HepG2 (cell line): ENCODE measurements around the gene CPPED1. TPM values are rescaled to one million over a fixed set of nuclear protein-coding genes. Genes with fewer than 3 reads are reported as not detected.
"Not testable (repeated sequence)": the region's sequence is repeated elsewhere in the genome, so short reads cannot be mapped to it uniquely, and the experiment has no call there.

Experiments
- ATAC-seq: fragments of 200-7000 bp; cut with Tn5 transposase; 3 replicates; pipeline ENCODE4 v1.9.1; 2020; ENCODE audit warnings: mild to moderate bottlenecking, moderate library complexity
- BruUV-seq: library from RNA; stranded (reverse); fragments of 400-500 nt; replicated peaks from 2 replicates; lab custom pipeline; 2021; lab: Mats Ljungman, UMichigan
- CTCF ChIA-PET: fragments of 300-600 bp; formaldehyde crosslinking; extraction: SDS; loops from one replicate; lab custom pipeline; 2021; ENCODE audit warnings: low total read pairs, inconsistent platforms, low intra/inter-chr PET ratio; lab: Yijun Ruan, JAX
- POLR2A ChIA-PET: fragments of 350-600 bp; sonication (Branson Sonifier 250); formaldehyde crosslinking; loops from one replicate; lab custom pipeline; 2020; ENCODE audit warnings: antibody characterized with exemption, inconsistent platforms; lab: Yijun Ruan, JAX
- DNase-seq: peaks from one replicate; pipeline ENCODE4 v3.0.0-alpha.2; 2015; ENCODE audit warnings: low spot score
- FAIRE-seq: peaks from 3 replicates; lab custom pipeline; 2011; peaks lifted over from hg19 to GRCh38; lab: Jason Lieb, UNC
- H2AFZ ChIP-seq: one replicate; pipeline ENCODE4 v1.6.1; 2011; ENCODE audit warnings: low read length, inconsistent platforms
- H3K27ac ChIP-seq: fragments of 300-600 bp; 3 replicates; pipeline ENCODE4 v1.8.0; 2011; ENCODE audit warnings: mixed run types, mild to moderate bottlenecking, mixed read lengths, low read length, inconsistent platforms; ENCODE audit not compliant: insufficient read depth; ENCODE audit errors: extremely low read length
- H3K27me3 ChIP-seq, 2 experiments: fragments of 200-600 bp in 1 of 2; 2 replicates in 1 of 2; 3 replicates in 1 of 2; pipeline versions ENCODE4 v1.6.0 to v1.8.0; 2011; ENCODE audit warnings: low read length in 2 of 2, mild to moderate bottlenecking in 2 of 2, moderate library complexity in 2 of 2, inconsistent platforms in 1 of 2; ENCODE audit not compliant: insufficient read depth in 2 of 2, control insufficient read depth in 1 of 2
- H3K36me3 ChIP-seq, 2 experiments: fragments of 200-600 bp in 1 of 2; replicated peaks in 1 of 2; 2 replicates in 1 of 2; 3 replicates in 1 of 2; pipeline versions ENCODE4 v1.5.1 to v1.8.0; 2011; ENCODE audit warnings: low read length in 2 of 2, inconsistent platforms in 1 of 2; ENCODE audit not compliant: insufficient read depth in 2 of 2, control insufficient read depth in 1 of 2
- H3K4me1 ChIP-seq: 2 replicates; pipeline ENCODE4 v1.5.1; 2012; ENCODE audit warnings: low read length, inconsistent platforms; ENCODE audit not compliant: insufficient read depth
- H3K4me2 ChIP-seq: 2 replicates; pipeline ENCODE4 v1.6.0; 2011; ENCODE audit warnings: low read depth, low read length, inconsistent platforms
- H3K4me3 ChIP-seq, 3 experiments: fragments of 200-600 bp in 1 of 3; sonication (generic), shearing (Covaris generic) in 1 of 3; replicated peaks in 1 of 3; 2 replicates each; pipeline ENCODE4 v1.5.1; 2011 to 2016; ENCODE audit warnings: low read length in 3 of 3, inconsistent platforms in 2 of 3, low read depth in 2 of 3, mild to moderate bottlenecking in 2 of 3, control low read depth in 1 of 3, mixed read lengths in 1 of 3; ENCODE audit not compliant: insufficient read depth in 1 of 3
- H3K79me2 ChIP-seq: one replicate; pipeline ENCODE4 v1.6.1; 2011; ENCODE audit warnings: low read length, inconsistent platforms; ENCODE audit not compliant: insufficient read depth
- H3K9ac ChIP-seq: 2 replicates; pipeline ENCODE4 v1.6.0; 2011; ENCODE audit warnings: mild to moderate bottlenecking, low read depth, low read length, inconsistent platforms; ENCODE audit not compliant: insufficient read depth
- H3K9me3 ChIP-seq: 2 replicates; pipeline ENCODE4 v1.5.1; 2012; ENCODE audit warnings: mild to moderate bottlenecking, low read length
- H4K20me1 ChIP-seq: 2 replicates; pipeline ENCODE4 v1.6.0; 2011; ENCODE audit warnings: inconsistent platforms, mild to moderate bottlenecking, low read length, moderate library complexity; ENCODE audit not compliant: insufficient read depth
- CEBPG ChIP-seq: IDR thresholded peaks from 2 replicates; pipeline ENCODE4 v1.6.1; 2016
- ZNF121 ChIP-seq: sonication (generic); formaldehyde crosslinking; IDR thresholded peaks from 2 replicates; pipeline ENCODE4 v1.5.0; 2020; ENCODE audit warnings: mild to moderate bottlenecking, missing genetic modification reagents
- WGBS: methylation state at CpG from one replicate; pipeline ENCODE4 v1.1.6; 2017; ENCODE audit warnings: low lambda C conversion rate; 5-methylcytosine and 5-hydroxymethylcytosine counted together
- in situ Hi-C: cut with HindIII; loops from 2 replicates; pipeline ENCODE4 v1.10.0; 2017; ENCODE audit warnings: low pct_unique_long_range_greater_than_20kb; ENCODE audit not compliant: extremely low pct_ligation_motif_present
- intact Hi-C: fragments of 100-400 bp; cut with micrococcal nuclease; formaldehyde crosslinking; loops from one replicate; pipeline ENCODE4 v1.10.0; 2022; ENCODE audit not compliant: unreplicated experiment
- polyA plus RNA-seq, 8 experiments: library from polyadenylated mRNA; depleted of rRNA in 3 of 8; stranded (reverse) in 7 of 8; unstranded in 1 of 8; fragments of >200 nt; fragmentation: Illumina TruSeq in 4 of 8; extraction: Trizol in 4 of 8; gene quantifications; 2 replicates each; pipeline versions ENCODE4 v1.2.1 to v1.2.3, GENCODE V29; 2011 to 2016; ENCODE audit warnings: low read depth in 4 of 8, missing spikeins in 1 of 8, mixed read lengths in 1 of 8; ENCODE audit not compliant: insufficient read depth in 1 of 8
- total RNA-seq, 5 experiments: library from RNA; depleted of rRNA; stranded (reverse); fragments of >200 nt; fragmentation: Illumina TruSeq; extraction: Trizol; gene quantifications; 2 replicates each; pipeline ENCODE4 v1.2.3, GENCODE V29; 2016; ENCODE audit warnings: low read depth in 1 of 5

Gene CPPED1
- total and polyA plus RNA-seq, 2 of the 13 experiments (the other 11 are each of a cell fraction or from before 2014, with no cell fraction given): 66.6 to 71.3 TPM

DNA sequence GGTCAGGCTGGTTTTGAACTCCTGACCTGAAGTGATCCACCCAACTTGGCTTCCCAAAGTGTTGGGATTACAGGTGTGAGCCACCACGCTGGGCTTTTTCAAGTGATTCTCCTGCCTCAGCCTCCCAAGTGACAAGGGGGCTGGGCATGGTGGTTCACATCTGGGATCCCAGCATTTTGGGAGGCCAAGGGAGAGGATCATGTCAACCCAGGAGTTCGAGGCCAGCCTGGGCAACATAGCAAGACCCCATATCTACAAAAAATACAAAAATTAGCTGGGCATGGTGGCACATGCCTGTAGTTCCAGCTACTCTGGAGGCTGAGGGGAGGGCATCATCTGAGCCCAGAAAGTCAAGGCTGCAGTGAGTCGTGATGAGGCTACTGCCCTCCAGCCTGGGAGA lies 10.0 kb upstream of the CPPED1 start:
- H3K36me3 ChIP-seq, H4K20me1 ChIP-seq, FAIRE-seq, H3K9ac ChIP-seq, intact Hi-C loops, ATAC-seq, H3K4me3 ChIP-seq, H2AFZ ChIP-seq, H3K27ac ChIP-seq, POLR2A ChIA-PET, DNase-seq, H3K27me3 ChIP-seq, H3K9me3 ChIP-seq, H3K4me2 ChIP-seq, BruUV-seq, CTCF ChIA-PET, H3K79me2 ChIP-seq: not testable (repeated sequence)
- in situ Hi-C loops: loop anchor here (25.0 kb wide), 1 partner anchor 476 kb away; no protein-coding TSS in a partner anchor
- WGBS: 25% methylated on average over 3 of the region's 3 CpGs
- TF ChIP-seq ZNF121 (CRISPR knock-in tag): peak; percentile 71
- peaks cover 40% of the 10 kb centered on the region for H3K4me1 ChIP-seq

- ATAC-seq, BruUV-seq, DNase-seq, H3K79me2 ChIP-seq, CTCF ChIA-PET, intact Hi-C loops, H3K4me3 ChIP-seq, H2AFZ ChIP-seq: not testable (repeated sequence)
- in situ Hi-C loops: loop anchor here (25.0 kb wide), 1 partner anchor 476 kb away; no protein-coding TSS in a partner anchor
- POLR2A ChIA-PET: interaction anchor here (2.2 kb wide), 1 partner anchor 10 kb away, joined by 7 read pairs; the partner anchor contains the start of gene CPPED1
- peaks cover 36% of the 10 kb centered on the region for H3K4me1 ChIP-seq
- 0 out of 2 replicates have a peak, but pooled peaks have one; percentile 9 for TF ChIP-seq CEBPG (CRISPR knock-in tag)
- TF ChIP-seq, all 625 proteins: peak for 1; not testable (repeated sequence) for 624
- H3K9me3 ChIP-seq, H3K27me3 ChIP-seq, H3K4me2 ChIP-seq, H4K20me1 ChIP-seq, FAIRE-seq, H3K36me3 ChIP-seq, H3K9ac ChIP-seq, H3K27ac ChIP-seq: not testable (repeated sequence)
- WGBS: 77% methylated on average over 5 of the region's 5 CpGs
Observed at GRCh38 chr16:12813321-12813720, 9.6 kb upstream of the CPPED1 start.
